ENCODE data around the gene CNKSR1.
"Not testable (repeated sequence)": the region's sequence is repeated elsewhere in the genome, so short reads cannot be mapped to it uniquely, and the experiment has no call there.

CNKSR1 gene

DNA sequence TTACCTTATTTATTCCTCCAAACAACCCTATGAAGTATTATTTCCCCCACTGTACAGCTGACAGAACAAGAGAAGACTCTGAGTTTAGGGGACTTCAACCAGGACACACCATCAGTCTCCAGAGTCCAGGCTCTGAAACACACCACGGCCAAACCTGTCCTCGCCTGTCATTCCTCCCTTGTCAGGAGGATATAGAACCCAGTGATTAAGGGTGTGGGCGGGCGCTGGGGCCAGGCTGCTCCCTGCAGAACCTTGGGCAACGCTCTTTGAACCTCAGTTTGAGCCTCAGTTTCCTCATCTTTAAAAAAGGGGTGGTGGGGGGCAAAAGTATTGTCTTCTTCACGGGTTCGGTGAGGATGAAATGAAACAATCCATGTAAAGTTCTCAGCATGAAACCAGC lies 47.3 kb downstream of the CNKSR1 start:
- TF ChIP-seq, protein P1, sequence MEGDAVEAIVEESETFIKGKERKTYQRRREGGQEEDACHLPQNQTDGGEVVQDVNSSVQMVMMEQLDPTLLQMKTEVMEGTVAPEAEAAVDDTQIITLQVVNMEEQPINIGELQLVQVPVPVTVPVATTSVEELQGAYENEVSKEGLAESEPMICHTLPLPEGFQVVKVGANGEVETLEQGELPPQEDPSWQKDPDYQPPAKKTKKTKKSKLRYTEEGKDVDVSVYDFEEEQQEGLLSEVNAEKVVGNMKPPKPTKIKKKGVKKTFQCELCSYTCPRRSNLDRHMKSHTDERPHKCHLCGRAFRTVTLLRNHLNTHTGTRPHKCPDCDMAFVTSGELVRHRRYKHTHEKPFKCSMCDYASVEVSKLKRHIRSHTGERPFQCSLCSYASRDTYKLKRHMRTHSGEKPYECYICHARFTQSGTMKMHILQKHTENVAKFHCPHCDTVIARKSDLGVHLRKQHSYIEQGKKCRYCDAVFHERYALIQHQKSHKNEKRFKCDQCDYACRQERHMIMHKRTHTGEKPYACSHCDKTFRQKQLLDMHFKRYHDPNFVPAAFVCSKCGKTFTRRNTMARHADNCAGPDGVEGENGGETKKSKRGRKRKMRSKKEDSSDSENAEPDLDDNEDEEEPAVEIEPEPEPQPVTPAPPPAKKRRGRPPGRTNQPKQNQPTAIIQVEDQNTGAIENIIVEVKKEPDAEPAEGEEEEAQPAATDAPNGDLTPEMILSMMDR (IDR thresholded peaks at IDR 0.05; ENCODE audit: insufficient read depth, low read depth, low read length, missing control alignments) = no peak
- no peak overlapping the region for H3K4me3 ChIP-seq (ENCODE audit: low read depth, low read length)
- no peak for DNase-seq (ENCODE audit: low read depth)

DNA sequence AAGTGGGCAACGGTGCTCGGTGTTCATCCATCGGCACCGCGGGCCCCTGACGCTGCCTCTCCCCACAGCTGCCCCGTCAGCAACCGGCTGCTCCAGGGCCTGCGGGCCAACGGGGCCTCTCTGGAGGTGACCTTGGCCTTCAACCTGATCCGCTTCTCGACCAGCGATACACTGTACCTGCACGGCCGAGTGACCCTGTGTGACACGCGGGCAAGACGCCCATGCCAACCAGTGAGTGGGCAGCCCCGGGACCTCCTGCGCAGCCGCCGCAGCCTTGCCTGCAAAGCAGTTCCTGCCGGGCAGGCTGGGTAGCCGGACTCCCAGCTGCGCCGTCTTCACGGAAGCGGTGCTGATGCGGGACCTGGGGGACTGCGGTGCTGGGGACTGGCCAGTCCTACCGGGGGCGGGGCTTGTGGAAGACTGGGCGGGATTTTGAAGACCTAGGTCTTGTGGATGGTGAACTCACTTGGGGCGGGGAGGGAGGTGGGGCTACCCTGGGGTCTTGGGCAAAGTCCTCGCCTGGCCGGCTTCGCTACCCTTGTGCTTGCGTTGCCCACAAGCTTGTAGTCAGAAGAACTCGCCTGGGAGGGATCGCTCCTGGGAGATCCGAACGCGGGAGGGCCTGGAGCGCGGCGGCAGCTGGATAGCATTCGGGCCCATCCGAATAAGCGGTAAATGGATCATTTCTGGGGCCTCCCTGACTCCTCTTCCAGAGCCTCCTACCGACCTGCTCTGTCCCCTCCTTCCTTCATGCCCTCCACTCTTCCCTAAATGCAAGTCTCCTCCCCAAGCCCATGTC lies 47.9 kb downstream of the CNKSR1 start:
- peak; percentile 28 for DNase-seq (ENCODE audit: low read depth)
- TF ChIP-seq, protein P1 (IDR thresholded peaks at IDR 0.05; ENCODE audit: insufficient read depth, low read depth, low read length, missing control alignments) = no peak
- H3K4me3 ChIP-seq (ENCODE audit: low read depth, low read length) = 0 out of 2 replicates have a peak overlapping the region, but pooled peaks have one; percentile 11

DNA sequence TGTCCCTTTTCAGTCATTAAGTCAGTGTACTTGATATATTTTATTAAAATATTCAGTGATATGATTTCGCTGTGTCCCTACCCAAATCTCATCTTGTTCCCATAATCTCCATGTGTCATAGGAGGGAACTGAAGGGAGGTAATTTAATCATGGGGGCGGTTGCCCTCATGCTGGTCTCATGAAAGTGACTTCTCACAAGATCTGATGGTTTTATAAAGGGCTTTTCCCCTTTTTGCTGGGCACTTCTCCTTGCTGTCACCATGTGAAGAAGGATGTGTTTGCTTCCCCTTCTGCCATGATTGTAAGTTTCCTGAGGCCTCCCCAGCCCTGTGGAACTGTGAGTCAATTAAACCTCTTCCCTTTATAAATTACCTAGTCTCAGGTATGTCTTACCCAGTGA lies 53.4 kb downstream of the CNKSR1 start:
- DNase-seq (ENCODE audit: low read depth); H3K4me3 ChIP-seq (ENCODE audit: low read depth, low read length): not testable (repeated sequence)

DNA sequence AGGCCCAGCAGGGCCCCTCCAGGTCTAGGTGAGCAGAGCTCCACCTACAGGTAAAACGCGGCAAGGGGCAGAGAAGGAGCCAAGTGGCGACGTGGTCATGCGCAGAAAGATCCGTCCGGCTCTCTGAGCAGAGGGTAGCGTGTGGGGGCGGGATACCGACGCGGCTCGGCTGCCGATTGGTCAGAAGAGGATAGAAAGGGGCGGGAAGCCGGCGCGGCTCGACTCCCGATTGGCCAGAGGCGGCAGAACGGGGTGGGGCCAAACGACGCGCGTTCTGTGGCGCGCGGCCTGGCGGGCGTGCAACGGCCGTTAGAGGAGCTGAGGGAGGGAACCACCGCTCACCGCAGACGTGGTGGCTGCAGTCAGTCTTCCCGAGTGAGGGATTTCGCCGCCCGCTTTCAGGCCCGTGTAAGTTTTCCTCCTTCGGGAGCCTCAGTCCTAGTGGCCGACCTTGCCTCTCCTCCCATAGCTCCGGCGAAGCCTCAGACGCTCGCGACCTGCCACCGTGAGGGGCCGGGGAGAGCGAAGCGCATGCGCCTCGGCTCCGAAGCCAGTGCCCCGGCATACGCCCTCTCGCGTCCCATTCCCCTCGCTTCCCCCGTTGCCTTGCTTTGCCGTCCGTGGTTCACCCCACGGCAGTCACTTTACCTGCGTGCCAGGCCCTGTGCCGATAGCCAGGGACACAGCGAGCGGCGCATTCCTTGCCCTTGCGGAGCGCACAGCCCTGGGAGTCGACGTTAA lies 56.8 kb downstream of the CNKSR1 start, which contains the start of gene CEP85:
Gene CEP85, plus strand, starts transcription at position 298 of the 741 bp plus-strand sequence. CDS start 5,584 bp downstream, outside the sequence.
- peak within 1 kb of the TSS; percentile 69 for H3K4me3 ChIP-seq (ENCODE audit: low read depth, low read length)
- peak; percentile 99 for DNase-seq (ENCODE audit: low read depth)
- TF ChIP-seq, protein P1 (IDR thresholded peaks at IDR 0.05; ENCODE audit: insufficient read depth, low read depth, low read length, missing control alignments) = peak; percentile 93

DNA sequence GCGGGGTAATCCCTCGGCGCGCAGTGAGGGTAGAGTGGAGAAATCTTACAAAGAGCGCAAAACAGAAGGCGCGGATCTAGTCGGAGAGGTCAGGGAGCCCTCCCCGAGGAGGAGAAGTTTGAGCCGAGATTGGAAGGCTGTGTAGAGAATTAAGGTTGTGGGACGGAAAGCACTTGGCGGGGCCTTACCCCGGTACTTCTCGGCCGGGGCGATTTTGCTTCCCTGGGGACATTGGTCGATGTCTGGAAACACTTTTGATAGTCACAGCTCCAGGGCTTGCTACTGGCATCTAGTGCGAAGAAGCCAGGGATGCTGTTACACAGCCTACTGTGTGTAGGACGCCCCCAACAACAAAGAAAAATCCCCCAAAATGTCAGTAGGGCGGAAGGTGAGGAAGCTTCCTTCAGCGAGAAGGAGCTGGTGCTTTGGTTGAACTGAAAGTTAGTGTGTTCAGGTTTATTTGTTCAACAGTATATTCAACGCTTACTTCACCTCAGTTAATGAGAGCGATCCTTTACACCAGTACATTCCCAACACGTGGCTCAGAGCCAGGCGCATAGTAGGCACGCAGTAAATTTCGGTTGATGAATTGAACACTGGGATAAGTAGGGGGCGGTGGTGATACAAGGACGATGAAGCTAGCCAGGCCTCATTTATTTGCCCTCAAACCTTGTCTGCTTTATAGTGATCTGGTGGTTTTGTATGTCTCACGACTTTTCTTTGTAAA lies 57.5 kb downstream of the CNKSR1 start:
- TF ChIP-seq, protein P1 (IDR thresholded peaks at IDR 0.05; ENCODE audit: insufficient read depth, low read depth, low read length, missing control alignments) = no peak
- DNase-seq (ENCODE audit: low read depth) = no peak
- peak overlapping the region; percentile 69 for H3K4me3 ChIP-seq (ENCODE audit: low read depth, low read length)

DNA sequence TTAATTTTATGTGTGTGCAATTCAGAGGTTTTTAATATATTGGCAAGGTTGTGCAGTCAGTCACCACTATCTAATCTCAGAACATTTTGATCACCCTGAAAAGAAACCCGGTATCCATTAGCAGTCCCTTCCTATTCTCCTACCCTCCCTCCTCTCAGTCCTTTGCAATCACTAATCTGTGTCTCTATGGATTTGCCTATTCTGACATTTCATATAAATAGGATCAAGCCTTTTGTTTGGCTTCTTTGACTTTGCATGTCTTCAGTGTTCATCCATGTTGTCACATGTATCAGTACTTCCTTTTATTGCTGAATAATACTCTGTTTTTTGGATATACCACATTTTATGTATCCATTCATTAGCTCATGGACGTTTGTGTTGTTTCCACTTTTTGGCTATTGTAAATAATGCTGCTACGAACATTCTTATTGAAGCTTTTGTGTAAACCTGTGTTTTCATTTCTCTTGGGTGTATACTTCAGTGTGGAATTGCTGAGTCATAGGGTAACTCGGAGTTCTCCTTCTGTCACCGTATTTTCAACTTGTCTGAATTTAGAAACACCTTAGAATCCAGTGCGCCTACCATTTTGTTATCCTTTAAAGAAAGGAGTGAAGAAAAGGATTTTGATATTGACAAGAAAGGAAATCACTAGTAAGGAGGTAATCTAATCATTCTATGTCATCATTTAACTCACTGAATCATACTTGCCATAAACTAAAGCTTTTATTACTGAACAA lies 60.1 kb downstream of the CNKSR1 start:
- TF ChIP-seq, protein P1 (IDR thresholded peaks at IDR 0.05; ENCODE audit: insufficient read depth, low read depth, low read length, missing control alignments) = no peak
- H3K4me3 ChIP-seq (ENCODE audit: low read depth, low read length) = no peak overlapping the region
- DNase-seq (ENCODE audit: low read depth) = no peak
